Neural cell (in vitro differentiated cells): ENCODE data around the gene PKN1.

Experiments
- CTCF ChIP-seq: fragments of 450-650 bp; IDR thresholded peaks from 2 replicates; pipeline ENCODE4 v1.5.1; 2014; ENCODE audit warnings: antibody characterized with exemption, mild to moderate bottlenecking, moderate library complexity; ENCODE audit not compliant: poor library complexity, severe bottlenecking
- EZH2 ChIP-seq: fragments of 200-600, 300-800 bp; shearing (Covaris generic), sonication (generic); IDR thresholded peaks from 2 replicates; pipeline ENCODE4 v1.6.1; 2014; ENCODE audit warnings: antibody characterized with exemption, low read length, borderline replicate concordance, mild to moderate bottlenecking; ENCODE audit not compliant: insufficient read depth, poor library complexity, severe bottlenecking
- MXI1 ChIP-seq: fragments of 450-650 bp; conservative IDR thresholded peaks from 2 replicates; pipeline ENCODE4 v1.6.1; 2014; ENCODE audit warnings: antibody characterized with exemption, mild to moderate bottlenecking; ENCODE audit not compliant: poor library complexity, severe bottlenecking
- POLR2AphosphoS5 ChIP-seq: IDR thresholded peaks from 2 replicates; pipeline ENCODE4 v1.6.1; 2012
- TAF1 ChIP-seq: IDR thresholded peaks from 2 replicates; pipeline ENCODE4 v1.6.1; 2012; ENCODE audit warnings: low read depth

GRCh38 chr19:14427461-14427860 is 5.6 kb upstream of the PKN1 start:
- TF ChIP-seq CTCF (no peak), TAF1 (no peak), EZH2 (no peak), POLR2AphosphoS5 (no peak), MXI1 (no peak)
